ENCODE measurements around the gene LPAR1. TPM values are rescaled to one million over a fixed set of nuclear protein-coding genes. Genes with fewer than 3 reads are reported as not detected.

Gene LPAR1
- polyA plus RNA-seq, 3 donors: 25.5 to 28.8 (median 25.8) TPM

- no peak for DNase-seq (ENCODE audit: low read depth in 3 of 3, low spot score in 2 of 3)
Measured at GRCh38 chr9:111003182-111003581, 35.1 kb downstream of the LPAR1 start.

- DNase-seq (ENCODE audit: low read depth in 3 of 3, low spot score in 2 of 3): no peak
Measured at GRCh38 chr9:111001526-111001925, 36.7 kb downstream of the LPAR1 start.

GRCh38 chr9:111000202-111000601 lies 38.1 kb downstream of the LPAR1 start:
- DNase-seq (ENCODE audit: low read depth in 3 of 3, low spot score in 2 of 3): no peak

- no peak for DNase-seq (ENCODE audit: low read depth in 3 of 3, low spot score in 2 of 3)
Measured at GRCh38 chr9:110999379-110999778, 38.9 kb downstream of the LPAR1 start.

- DNase-seq (ENCODE audit: low read depth in 3 of 3, low spot score in 2 of 3): no peak
Measured at GRCh38 chr9:110997847-110998246, 40.4 kb downstream of the LPAR1 start.

GRCh38 chr9:110996436-110997220 lies 41.6 kb downstream of the LPAR1 start:
- DNase-seq (ENCODE audit: low read depth in 3 of 3, low spot score in 2 of 3): no peak

- no peak for DNase-seq (ENCODE audit: low read depth in 3 of 3, low spot score in 2 of 3)
Measured at GRCh38 chr9:110995420-110996340, 42.6 kb downstream of the LPAR1 start.

GRCh38 chr9:110994771-110995241 lies 43.5 kb downstream of the LPAR1 start:
- DNase-seq (ENCODE audit: low read depth in 3 of 3, low spot score in 2 of 3): no peak

- DNase-seq (ENCODE audit: low read depth in 3 of 3, low spot score in 2 of 3): no peak
Measured at GRCh38 chr9:110990481-110990880, 47.8 kb downstream of the LPAR1 start.

GRCh38 chr9:110986529-110986928 lies 51.7 kb downstream of the LPAR1 start:
- no peak for DNase-seq (ENCODE audit: low read depth in 3 of 3, low spot score in 2 of 3)

GRCh38 chr9:110984890-110985437 lies 53.3 kb downstream of the LPAR1 start:
- no peak for DNase-seq (ENCODE audit: low read depth in 3 of 3, low spot score in 2 of 3)

- no peak for DNase-seq (ENCODE audit: low read depth in 3 of 3, low spot score in 2 of 3)
Measured at GRCh38 chr9:110980261-110980660, 58.0 kb downstream of the LPAR1 start.

- no peak for DNase-seq (ENCODE audit: low read depth in 3 of 3, low spot score in 2 of 3)
Measured at GRCh38 chr9:110979636-110980035, 58.6 kb downstream of the LPAR1 start.

- no peak for DNase-seq (ENCODE audit: low read depth in 3 of 3, low spot score in 2 of 3)
Measured at GRCh38 chr9:110978516-110978915, 59.8 kb downstream of the LPAR1 start.

GRCh38 chr9:110977259-110977709 lies 61.0 kb downstream of the LPAR1 start:
- DNase-seq (ENCODE audit: low read depth in 3 of 3, low spot score in 2 of 3): no peak

GRCh38 chr9:110975969-110976368 lies 62.3 kb downstream of the LPAR1 start:
- DNase-seq (ENCODE audit: low read depth in 3 of 3, low spot score in 2 of 3): no peak

GRCh38 chr9:110975278-110975677 lies 63.0 kb downstream of the LPAR1 start:
- no peak for DNase-seq (ENCODE audit: low read depth in 3 of 3, low spot score in 2 of 3)

- DNase-seq (ENCODE audit: low read depth in 3 of 3, low spot score in 2 of 3): no peak
Measured at GRCh38 chr9:110971705-110972104, 66.6 kb downstream of the LPAR1 start.

GRCh38 chr9:110971234-110971633 lies 67.0 kb downstream of the LPAR1 start:
- no peak for DNase-seq (ENCODE audit: low read depth in 3 of 3, low spot score in 2 of 3)

GRCh38 chr9:110969971-110970386 lies 68.3 kb downstream of the LPAR1 start:
- no peak for DNase-seq (ENCODE audit: low read depth in 3 of 3, low spot score in 2 of 3)

GRCh38 chr9:110968096-110968495 lies 70.2 kb downstream of the LPAR1 start:
- DNase-seq (ENCODE audit: low read depth in 3 of 3, low spot score in 2 of 3): no peak

Measured in right renal cortex interstitium (tissue), 3 donors.